NOMO-1 (cell line): ENCODE measurements around the gene CYP27B1.
"Not testable (repeated sequence)": the region's sequence is repeated elsewhere in the genome, so short reads cannot be mapped to it uniquely, and the experiment has no call there.

Source experiments
- DNase-seq, 2 experiments: peaks; one replicate each; lab custom pipeline; 2025; ENCODE audit not compliant: unreplicated experiment in 2 of 2; lab: John Stamatoyannopoulos, UW

Gene CYP27B1

DNA sequence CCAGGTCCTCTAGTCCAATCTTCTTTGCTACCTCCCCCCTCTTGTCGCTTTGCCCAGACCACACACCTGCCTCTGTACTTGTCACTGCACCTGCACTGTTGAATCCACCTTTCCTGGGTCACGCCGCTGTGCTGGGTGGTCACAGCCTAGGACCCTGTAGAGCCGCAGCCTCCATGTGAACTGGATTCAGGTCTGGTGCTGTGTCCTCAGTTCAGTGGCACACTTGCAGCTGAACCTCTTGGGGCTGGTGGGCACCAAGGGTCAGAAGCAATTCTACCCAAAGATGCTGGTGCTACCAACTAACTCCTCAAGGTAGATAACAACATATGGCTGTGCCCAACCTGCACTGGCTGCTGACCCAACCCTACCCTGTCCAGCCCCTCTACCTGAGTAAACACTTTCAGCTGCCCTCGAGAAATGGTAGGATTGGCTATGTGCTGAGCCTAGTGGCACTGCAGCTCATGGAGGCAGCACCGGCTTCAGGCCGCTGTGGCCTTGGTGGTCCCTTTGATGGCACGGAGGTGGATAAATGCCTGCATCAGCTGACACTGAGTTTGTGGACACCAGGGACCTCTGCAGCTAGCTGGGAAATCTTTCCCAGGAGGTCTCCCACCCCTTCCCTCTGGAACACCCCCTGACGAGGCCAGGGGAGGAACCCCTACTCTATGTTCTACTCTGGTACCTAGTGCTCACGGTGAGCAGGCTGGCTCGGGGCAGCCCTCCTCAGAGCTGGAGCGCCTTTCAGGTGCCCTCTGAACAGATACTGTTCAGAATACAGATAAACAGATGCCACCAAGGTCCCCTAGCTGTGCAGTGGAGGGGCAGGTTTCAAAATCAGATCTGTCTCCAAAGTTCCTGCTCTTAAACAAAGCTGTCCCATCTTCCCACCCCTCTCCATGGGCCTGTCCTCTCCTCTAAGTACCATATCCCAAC is 42.6 kb downstream of the CYP27B1 start:
- no peak for DNase-seq

DNA sequence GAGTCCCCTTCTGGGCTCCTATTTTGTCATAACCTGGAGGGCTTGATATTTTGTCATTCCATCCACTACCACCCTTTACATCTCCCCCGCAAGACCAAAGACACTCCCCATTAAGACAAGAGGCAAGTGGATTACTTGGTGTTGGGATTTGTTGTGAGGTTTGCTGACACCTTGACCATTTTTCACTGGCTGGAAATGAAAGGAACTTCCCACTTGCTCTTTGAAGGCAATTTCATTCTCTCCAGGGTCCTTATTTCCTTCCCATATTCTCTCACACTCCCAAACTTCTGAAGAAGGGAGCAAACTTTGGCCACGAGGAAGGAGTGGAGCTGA is 43.3 kb downstream of the CYP27B1 start:
- DNase-seq = no peak

DNA sequence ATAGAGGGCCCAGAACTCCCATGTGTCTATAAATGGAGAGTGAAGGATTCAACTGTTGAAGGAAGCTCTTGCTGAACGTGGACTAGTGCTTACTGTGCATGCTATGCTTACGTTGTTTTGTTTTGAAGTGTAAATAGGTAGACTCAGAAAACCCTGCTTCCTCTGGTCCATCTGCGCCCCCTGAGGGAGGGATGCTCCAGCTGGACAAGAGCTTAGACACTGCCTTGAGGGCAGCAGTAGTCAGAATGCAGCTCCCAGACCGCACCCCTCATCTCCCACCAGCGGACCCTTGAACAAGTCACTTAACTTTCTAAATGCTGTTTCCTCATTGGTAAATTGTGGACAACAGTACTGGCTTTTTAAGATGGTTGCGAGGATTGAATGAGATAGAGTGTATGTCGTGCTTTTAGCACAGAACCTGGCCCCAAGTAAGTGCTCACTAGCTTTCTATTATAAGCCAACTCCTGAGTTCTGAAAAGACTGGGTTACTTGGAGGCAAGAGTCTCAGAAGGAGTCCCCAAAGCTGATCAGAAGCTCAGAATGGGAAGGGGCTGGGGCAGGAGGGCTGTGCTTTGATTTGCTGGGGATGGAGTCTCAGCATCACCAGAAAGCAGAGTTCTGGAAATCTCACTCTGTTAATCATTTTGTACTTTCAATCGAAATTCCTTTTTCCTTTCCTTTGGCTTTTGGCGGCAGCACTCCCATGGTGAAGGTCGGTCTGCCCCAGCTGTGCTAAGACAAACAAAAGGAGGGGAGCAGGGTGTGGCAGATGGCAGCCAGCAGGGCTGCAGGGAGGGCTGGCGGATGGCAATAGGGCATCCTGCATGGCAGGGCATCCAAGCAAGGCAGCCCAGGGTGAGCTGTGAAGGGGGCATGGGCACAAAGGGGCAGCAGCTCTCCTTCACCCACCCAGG is 43.9 kb downstream of the CYP27B1 start:
- DNase-seq = no peak

DNA sequence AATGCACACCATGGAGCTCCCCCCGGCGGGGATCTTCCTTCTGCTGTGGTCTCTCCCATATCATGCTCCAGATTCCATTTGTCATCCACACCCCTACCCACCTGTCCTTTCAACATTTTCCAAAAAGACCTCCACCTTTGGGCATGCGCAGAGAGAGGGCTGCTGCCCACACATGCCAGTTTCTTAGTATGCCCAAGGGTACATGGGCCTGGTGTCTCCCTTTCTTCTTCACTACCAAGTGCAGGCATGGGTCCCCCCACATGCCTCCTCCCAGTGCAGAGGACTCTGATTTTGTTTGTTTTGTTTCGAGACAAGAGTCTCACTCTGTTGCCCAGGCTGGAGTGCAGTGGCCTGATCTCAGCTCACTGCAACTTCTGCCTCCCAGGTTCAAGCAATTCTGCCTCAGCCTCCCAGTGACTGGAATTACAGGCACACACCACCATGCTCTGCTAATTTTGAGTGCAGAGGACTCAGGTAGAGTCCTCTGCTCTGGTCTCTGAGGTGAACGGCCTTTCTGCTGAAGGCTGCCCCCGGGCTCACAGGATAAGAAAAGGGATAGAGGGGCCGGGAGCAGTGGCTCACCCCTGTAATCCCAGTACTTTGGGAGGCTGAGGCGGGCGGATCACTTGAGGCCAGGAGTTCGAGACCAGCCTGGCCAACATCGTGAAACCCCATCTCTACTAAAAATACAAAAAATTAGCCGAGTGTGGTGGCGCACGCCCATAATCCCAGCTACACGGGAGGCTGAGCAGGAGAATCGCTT is 44.9 kb downstream of the CYP27B1 start:
- not testable (repeated sequence) for DNase-seq

DNA sequence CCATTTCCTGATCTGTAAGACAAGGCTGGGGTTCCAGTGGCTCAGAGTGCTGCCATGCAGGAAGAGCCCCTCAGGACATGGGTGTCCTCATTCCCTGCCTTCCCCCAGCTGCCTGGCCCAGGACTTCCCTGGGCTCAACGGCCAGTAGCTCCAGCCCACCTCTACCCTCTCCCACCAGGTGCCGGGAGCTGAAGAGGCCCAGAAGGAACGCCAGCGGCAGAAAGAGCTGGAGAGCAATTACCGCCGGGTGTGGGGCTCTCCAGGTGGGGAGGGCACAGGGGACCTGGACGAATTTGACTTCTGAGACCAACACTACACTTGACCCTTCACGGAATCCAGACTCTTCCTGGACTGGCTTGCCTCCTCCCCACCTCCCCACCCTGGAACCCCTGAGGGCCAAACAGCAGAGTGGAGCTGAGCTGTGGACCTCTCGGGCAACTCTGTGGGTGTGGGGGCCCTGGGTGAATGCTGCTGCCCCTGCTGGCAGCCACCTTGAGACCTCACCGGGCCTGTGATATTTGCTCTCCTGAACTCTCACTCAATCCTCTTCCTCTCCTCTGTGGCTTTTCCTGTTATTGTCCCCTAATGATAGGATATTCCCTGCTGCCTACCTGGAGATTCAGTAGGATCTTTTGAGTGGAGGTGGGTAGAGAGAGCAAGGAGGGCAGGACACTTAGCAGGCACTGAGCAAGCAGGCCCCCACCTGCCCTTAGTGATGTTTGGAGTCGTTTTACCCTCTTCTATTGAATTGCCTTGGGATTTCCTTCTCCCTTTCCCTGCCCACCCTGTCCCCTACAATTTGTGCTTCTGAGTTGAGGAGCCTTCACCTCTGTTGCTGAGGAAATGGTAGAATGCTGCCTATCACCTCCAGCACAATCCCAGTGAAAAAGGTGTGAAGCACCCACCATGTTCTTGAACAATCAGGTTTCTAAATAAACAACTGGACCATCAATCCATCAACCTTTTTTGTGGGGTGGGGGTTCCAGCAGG is 46.0 kb downstream of the CYP27B1 start:
- DNase-seq = no peak

DNA sequence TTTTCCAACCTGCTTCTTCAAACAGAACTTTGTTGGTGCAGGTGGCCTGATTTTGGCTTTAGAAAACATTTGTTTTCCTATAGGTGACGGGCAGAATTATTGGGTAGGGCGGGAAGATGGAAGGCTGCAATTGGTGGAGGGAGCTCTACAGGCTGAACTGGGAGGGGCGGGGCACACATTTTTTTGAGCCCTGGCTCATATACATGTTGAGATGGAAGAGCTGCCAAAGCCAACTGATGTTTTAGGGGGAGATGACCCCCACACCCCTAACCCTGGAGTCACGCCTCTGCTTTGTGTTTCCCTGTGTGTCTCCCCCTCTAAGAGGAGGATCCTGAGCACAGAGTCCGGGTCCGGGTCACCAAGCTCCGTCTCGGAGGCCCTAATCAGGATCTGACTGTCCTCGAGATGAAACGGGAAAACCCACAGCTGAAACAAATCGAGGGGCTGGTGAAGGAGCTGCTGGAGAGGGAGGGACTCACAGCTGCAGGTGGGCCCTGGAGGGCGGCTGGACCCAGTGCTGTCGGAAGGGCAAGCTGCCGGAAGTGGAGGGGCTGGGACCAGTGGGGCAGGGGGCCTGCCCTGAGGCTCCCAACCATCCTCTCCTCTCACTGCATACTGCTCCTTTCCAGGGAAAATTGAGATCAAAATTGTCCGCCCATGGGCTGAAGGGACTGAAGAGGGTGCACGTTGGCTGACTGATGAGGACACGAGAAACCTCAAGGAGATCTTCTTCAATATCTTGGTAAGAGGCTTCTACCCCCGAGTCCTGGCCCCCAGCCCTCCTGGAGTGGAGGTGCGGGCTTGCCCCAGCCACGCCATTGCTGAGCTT is 46.9 kb downstream of the CYP27B1 start:
- no peak for DNase-seq

DNA sequence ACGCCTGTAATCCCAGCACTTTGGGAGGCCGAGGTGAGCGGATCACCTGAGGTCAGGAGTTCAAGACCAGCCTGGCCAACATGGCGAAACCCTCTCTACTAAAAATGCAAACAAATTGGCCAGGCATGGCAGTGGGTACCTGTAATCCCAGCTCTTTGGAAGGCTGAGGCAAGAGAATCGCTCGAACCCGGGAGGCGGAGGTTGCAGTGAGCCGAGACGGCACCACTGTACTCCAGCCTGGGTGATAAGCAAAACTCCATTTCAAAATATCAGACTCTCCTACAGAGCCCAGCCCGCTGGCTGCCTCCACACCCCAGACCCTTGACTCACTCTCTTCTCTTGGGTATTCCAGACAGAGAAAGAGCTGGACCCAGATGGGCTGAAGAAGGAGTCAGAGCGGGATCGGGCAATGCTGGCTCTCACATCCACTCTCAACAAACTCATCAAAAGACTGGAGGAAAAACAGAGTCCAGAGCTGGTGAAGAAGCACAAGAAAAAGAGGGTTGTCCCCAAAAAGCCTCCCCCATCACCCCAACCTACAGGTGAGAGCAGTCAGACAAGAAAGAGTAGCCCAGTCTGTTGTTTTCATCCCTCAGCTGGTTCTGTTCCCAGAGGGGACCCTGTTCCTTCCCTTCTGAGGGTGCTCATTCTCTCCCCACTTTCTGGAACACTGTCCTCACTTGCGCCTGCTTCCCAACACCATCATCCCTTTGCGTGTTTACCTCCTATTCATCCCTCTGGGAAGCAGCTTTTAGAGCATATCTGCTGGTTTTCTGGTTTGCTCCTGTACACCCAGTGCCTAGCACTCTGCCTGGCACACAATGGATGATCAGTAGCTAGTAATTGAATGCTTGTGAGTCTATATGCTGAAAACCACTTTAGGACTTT is 48.0 kb downstream of the CYP27B1 start:
- DNase-seq = no peak

DNA sequence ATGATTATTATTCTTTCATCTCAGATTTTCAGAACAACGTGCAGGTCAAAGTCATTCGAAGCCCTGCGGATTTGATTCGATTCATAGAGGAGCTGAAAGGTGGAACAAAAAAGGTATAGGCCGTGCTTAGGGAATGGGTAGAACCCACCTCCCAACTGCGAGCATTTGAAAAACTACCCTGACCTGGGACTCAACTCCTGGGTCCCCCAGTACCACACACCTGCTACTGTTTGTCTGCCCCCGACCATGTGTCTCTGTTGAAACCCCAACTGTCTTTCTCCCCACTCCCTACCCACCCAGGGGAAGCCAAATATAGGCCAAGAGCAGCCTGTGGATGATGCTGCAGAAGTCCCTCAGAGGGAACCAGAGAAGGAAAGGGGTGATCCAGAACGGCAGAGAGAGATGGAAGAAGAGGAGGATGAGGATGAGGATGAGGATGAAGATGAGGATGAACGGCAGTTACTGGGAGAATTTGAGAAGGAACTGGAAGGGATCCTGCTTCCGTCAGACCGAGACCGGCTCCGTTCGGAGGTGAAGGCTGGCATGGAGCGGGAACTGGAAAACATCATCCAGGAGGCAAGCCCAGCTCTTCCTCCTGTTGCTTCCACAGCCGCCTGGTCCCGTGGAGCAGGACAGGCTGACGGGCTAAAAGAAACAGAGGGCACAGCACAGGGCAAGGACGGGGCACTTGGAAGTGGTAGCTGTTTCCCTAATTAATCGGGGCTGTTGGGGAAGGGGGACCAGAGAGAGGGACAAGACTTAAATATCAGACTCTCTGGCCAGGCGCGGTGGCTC is 48.8 kb downstream of the CYP27B1 start:
- no peak for DNase-seq

DNA sequence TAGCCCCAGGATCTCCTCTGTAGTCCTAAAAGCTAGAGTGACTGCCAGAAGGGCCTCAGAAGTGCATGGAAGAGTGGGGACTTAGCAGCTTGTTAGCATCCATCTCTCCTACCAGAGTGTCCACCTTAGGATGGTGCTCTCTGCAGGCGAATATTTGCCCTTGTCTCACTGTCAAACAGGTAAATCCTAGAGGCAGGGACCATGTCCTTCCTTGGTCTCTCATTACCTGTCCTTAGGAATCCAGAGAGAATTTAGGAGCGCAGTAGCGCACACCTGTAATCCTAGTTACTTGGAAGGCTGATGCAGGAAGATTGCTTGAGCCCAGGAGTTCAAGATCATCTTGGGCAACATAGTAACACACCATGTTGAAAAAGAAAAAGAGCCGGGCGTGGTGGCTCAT is 49.7 kb downstream of the CYP27B1 start:
- DNase-seq = no peak

DNA sequence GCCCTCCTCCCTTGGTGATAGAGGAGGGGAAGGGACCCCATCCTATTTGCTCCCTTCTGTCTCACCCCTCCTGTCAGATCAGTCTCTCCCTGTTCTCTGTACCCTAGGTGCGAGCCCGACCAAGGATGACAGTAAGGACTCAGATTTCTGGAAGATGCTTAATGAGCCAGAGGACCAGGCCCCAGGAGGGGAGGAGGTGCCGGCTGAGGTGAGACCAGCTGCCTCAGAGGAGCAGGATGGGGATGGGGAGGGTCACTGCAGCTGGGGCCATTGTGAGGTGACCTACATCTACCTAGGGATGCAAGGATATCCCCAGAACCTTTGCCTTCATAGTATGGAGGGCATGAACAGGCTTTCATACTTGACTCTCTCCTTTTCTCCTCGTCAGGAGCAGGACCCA is 50.6 kb downstream of the CYP27B1 start:
- no peak for DNase-seq

DNA sequence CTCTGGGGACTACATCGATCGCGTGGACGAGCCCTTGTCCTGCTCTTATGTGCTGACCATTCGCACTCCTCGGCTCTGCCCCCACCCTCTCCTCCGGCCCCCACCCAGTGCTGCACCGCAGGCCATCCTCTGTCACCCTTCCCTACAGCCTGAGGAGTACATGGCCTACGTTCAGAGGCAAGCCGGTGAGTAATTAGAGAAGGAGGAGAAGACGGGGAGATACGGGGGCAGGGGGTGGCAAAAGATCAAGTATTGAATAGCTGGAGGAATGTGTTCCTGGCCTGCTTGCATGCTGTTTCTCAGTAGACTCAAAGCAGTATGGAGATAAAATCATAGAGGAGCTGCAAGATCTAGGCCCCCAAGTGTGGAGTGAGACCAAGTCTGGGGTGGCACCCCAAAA is 51.1 kb downstream of the CYP27B1 start:
- DNase-seq = no peak

DNA sequence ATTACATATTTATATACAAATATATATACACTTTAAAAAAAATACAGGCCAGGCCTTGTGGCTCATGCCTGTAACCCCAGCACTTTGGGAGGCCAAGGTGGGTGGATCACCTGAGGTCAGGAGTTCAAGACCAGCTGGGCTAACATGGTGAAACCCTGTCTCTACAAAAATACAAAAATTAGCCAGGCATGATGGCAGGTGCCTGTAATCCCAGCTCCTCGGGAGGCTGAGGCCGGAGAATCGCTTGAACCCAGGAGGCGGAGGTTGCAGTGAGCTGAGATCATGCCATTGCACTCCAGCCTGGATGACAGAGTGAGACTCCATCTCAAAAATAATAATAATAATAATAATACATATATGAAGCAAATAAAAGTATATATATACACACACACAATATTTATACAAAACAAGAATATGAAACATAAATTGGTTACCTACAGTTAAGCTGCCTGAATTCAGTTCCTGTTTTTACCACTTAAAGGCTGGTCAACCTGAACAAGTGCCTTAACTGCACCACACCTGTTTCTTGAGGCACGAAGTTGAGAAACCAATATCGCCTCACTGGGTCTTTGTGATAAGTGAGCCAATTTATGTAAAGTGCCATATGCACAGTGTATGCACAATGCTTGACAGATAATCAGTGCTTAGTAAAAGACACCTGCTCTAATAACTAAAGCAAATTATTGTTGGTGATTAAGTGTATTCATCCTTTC is 51.7 kb downstream of the CYP27B1 start:
- DNase-seq = not testable (repeated sequence)

DNA sequence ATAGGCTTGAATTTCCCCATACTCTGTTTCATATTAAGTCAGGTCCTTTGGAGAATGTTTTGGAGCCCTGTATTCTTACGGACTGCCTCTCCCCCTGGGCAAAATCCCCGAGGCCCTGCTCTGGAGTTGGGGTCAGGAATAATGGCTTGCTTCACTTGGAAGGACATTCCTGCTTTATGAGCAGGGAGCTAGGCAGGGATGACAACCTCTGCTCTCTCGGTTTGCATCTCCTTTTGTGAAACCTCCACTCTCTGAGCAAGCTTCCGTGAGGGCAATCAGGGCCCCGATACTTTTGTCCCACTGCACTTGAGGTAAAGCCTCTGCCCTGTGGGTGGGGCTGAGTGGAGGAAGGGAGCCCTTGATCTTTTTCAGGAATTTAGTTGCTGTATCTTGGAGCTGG is 53.7 kb downstream of the CYP27B1 start:
- no peak for DNase-seq

DNA sequence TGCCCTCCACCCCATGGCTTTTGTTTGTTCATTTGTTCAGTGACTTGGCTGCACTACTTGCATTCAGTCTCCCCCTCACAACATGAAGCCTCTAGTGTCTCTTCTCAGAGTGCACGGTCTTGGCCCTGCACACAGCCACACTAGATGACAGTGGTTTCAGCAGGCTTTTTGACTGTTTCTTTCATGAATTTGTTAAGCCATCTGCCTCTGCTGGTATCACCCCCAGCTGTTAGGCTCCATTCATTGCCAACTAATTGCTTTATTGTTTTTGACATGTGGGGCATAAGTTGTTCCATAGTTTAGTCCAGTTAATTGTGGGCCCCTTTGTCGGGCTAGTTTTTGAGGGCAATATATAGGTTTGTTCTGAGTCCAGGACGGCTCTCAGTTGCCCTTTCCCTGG is 54.2 kb downstream of the CYP27B1 start:
- DNase-seq = no peak
